ENCODE measurements around the gene KCNS1.

Gene KCNS1

DNA sequence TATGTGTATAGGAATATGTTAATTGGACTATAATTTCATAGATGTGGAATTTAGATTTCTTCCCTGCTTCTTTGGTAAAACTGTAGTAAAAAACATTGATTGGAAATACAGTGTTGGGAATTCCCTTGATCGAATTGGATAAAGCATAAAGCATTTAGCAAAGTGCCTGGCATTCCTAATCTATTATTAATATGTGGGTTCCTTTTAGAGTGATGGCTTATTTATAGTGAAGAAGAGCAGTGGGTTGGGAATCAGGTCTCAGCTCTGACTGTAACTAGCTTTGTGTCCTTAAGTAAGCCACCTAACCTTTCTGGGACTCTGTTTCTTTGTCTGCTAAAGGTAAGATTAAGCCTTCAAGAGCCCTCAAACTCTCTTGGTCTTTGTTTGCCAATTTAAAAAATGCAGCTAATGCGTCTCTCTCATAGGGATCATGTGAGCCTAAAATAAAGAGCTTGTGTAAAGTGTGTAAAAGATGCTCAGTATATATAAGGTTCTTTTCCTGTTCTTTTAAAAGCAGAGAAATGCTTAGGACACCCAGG, 53.3 kb downstream of the KCNS1 start:
- DNase-seq: no peak

DNA sequence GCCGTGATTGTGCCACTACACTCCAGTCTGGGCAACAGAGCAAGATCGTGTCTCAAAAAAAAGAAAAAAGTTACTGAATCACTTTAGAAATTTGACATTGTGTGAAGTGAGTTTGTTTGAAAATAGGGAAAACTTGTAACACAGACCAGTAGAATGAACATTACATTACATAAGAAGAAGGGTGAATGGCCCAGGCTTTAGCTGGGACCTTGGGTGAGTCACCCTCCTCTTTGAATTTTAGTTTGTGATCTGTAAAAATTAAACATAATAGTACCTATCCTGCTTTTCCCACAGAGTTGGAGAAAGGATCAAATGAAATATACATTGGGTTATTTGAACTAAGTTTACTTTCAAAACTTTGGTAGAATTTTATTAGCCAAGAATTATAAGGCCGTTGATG, 56.3 kb downstream of the KCNS1 start:
- no peak for DNase-seq

DNA sequence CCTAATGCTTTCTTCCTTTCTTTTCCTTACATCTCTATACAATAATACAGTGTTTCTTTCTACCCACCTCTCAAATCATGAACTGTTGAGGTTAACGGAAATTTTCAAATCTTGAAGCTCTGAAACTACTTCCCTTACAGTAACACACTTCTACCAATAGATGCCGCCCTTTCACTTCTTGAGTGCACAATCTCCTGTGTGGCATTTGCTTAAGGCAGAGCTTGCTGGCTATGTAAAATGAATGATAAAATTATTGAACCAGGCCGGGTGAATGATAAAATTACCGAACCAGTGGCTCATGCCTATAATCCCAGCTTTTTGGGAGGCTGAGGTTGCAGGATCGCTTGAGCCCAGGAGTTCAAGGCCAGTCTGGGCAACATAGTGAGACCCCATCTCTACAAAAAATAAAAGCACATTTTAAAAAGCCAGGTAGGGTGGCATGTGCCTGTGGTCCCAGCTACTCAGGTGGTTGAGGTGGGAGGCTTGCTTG, 56.8 kb downstream of the KCNS1 start:
- DNase-seq: peak; percentile 88

DNA sequence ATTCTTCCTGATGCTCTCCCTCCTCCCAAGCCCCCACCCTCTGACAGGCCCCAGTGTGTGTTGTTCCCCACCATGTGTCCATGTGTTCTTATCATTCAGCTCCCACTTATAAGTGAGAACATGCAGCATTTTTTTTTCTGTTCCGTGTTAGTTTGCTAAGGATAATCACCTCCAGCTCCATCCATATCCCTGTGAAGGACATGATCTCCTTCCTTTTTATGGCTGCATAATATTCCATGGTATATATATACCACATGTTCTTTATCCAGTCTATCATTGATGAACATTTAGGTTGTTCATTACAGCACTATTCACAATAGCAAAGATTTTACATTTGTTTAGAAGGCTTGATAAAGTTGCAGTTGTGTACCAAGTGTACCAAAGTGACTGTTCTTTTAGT, 57.9 kb downstream of the KCNS1 start:
- DNase-seq: no peak

Data from eye (tissue), 1 donor.